Measurements from ENCODE around the gene RERE.

DNA sequence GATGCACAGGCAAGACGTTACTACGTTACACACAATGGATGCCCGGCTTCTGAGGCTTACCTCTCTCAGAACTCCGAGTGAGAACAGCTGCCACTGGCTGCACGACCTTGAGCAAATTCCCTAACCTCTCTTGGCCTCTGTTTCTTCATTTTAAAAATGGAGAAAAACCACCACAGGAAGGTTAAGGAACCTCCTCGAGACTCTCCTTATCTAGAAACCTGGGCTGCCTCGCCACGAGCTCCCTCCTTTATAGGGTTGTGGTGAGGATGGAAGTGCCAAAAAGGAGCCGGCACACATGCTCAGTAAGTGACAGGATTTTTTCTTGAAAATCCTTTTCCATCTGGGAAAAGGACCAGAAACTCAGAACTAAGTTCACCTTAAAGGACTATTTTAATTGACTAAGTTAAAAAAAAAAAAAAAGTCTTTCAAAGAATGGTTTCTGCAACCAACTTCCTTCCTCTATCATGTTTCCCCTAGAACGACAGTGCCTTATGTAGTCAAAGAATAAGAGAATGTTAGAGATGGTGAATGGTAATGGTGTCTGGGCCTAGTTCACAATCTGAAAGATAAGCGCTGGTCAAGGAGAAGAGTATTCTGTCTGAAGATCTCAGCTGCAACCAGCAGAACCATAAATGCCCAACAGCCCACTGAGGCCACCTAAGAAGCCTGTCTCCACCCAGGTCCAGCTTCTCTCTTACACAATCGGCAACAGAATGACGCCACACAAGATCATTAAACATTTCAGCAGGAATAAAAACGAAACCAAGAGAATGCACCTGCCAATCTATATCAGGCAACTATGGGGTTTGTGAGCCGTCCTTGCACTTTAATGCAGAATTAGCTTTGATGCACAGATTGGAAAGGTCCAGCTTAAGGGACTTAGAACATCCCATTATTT is 434.6 kb downstream of the RERE start:
- TF ChIP-seq TAF1 (IDR thresholded peaks at IDR 0.05; ENCODE audit: borderline replicate concordance, low read depth, low read length) (no peak), POLR2A (IDR thresholded peaks at IDR 0.05; ENCODE audit: low read depth, low read length) (no peak), POLR2AphosphoS5 (IDR thresholded peaks at IDR 0.05; ENCODE audit: low read depth, low read length) (no peak)
